HG03060 (cell line): ENCODE data around the gene NEUROG2.
"Not testable (repeated sequence)": the region's sequence is repeated elsewhere in the genome, so short reads cannot be mapped to it uniquely, and the experiment has no call there.

ENCODE experiments used
- ATAC-seq: cut with Tn5 transposase; IDR thresholded peaks from one replicate; pipeline ENCODE4 v1.9.1; 2021; ENCODE audit warnings: low read depth, moderate number of reproducible peaks; ENCODE audit not compliant: unreplicated experiment

The NEUROG2 gene

DNA sequence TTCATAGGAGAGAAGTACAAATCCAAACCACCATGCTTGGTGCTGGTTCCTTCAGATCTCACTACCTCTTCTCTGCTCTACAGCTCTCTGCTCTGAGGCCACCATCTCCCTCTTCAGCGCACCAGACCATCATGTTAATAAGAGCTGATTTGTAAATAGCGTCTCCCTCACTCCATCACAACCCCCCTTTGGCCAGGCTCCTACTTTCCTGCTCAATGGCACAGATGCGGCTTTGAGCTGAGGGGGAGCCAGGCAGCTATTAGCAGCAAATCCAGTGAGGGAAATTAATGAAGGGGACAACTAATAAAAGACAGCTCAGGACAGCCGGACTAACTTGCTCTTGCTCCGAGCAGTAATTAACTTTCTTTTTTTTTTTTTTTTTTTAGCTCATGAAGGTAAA lies 13.1 kb downstream of the NEUROG2 start:
- ATAC-seq, result no peak

DNA sequence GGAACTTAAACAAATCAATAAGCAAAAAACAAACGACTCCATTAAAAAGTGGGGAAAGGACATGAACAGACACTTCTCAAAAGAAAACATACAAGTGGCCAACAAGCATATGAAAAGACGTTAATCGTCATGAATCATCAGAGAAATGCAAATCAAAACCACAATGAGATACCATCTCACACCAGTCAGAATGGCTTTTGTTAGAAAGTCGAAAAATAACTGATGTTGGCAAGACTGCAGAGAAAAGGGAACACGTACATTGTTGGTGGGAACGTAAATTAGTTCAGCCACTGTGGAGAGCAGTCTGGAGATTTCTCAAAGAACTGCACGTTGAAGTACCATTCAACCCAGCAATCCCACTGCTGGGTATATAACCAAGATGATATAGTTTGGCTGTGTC lies 23.7 kb downstream of the NEUROG2 start:
- ATAC-seq, result no peak

DNA sequence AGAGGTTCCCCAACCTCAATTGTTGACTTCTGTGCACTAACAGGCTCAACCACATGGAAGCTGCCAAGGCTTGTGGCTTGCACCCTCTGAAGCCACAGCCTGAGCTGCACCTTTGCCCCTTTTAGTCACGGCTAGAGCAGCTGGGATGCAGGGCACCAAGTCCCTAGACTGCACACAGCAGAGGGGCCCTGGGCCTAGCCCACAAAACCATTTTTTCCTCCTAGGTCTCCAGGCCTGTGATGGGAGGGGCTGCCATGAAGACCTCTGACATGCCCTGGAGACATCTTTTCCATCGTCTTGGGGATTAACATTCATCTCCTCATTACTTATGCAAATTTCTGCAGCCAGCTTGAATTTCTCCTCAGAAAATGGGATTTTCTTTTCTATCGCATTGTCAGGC lies 25.2 kb downstream of the NEUROG2 start:
- ATAC-seq, result not testable (repeated sequence)

DNA sequence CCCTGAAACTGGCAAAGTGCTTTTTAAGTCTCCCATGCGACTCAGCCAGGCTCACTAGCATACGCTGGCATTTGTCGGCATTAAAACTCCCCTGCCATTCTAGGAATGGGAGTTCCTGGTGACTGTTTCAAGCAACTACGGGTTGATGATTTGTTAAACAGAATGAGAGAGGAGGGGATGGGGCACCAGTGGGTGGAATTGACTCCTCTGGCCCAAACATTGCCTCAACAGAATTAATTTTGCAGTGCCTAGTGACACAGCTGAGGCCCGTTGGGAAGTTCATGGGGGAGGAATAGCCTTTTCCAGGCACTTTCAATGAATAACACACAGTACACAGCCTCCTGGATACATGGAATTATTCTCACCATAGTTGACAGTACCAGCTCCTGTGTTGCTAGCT lies 30.1 kb downstream of the NEUROG2 start:
- no peak for ATAC-seq

DNA sequence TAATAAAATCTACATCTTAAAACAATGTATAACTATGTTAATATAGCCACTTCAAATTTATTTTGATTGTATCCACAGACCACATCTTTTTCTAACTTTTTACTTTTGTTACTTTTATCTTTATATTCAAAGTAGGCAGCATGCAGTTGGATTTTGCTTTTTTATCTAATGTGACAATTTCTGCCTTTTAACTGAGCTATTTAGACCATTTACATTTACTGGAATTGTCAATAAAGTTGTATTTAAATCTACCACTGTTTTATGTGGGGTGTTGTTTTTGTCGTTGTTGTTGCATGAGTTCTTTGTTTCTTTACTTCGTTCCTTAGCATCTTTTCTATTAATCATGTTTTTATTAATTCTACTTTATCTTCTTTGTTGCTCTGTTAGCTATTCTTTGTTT lies 42.0 kb downstream of the NEUROG2 start:
- ATAC-seq, result no peak

DNA sequence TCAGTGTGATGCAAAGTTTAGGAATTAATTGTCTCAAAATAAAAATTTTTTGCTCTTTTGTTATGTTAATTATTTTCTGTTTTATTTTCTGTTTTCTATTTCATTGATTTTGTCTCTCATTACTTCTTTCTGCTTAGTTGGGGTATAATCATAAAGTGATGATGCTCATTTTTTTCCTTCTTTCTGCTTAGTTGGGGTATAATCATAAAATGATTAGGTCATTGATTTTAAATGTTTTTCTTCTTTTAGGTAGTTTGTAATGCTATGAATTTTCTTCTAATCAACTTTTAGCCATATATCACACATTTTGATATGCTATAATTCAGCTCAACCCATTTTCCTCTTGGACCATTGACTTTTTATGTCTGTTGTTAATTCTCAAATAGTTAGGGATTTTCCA lies 43.7 kb downstream of the NEUROG2 start:
- no peak for ATAC-seq
